LNCaP clone FGC (cell line): Measurements from ENCODE around the gene RAD18.

Experiments
- DNase-seq: peaks from one replicate; pipeline ENCODE4 v3.0.0-alpha.2; 2011; ENCODE audit warnings: low read depth
- H3K4me3 ChIP-seq: 2 replicates; pipeline ENCODE4 v1.5.1; 2011; ENCODE audit warnings: mild to moderate bottlenecking, low read depth, low read length, control low read depth
- CTCF ChIP-seq: IDR thresholded peaks from 2 replicates; pipeline ENCODE4 v1.5.1; 2012; ENCODE audit warnings: mild to moderate bottlenecking; ENCODE audit not compliant: control insufficient read depth, insufficient read depth; ENCODE audit errors: extremely low read depth

RAD18 gene

GRCh38 chr3:8975081-8976020, 12.1 kb upstream of the RAD18 start:
- no peak for DNase-seq
- no peak overlapping the region for H3K4me3 ChIP-seq
- no peak for TF ChIP-seq CTCF

- H3K4me3 ChIP-seq = no peak overlapping the region
- no peak for DNase-seq
- no peak for TF ChIP-seq CTCF
Measured at GRCh38 chr3:8974458-8974857, 11.2 kb upstream of the RAD18 start.

- no peak for TF ChIP-seq CTCF
- DNase-seq = no peak
- H3K4me3 ChIP-seq = no peak overlapping the region
Measured at GRCh38 chr3:8972639-8973038, 9.4 kb upstream of the RAD18 start.

GRCh38 chr3:8970971-8971589, 7.8 kb upstream of the RAD18 start:
- TF ChIP-seq CTCF = peak; percentile 89
- no peak for DNase-seq
- H3K4me3 ChIP-seq = no peak overlapping the region

- TF ChIP-seq CTCF = no peak
Measured at GRCh38 chr3:8969241-8969640, 6.0 kb upstream of the RAD18 start.

GRCh38 chr3:8968375-8968882, 5.2 kb upstream of the RAD18 start:
- DNase-seq = no peak
- TF ChIP-seq CTCF = no peak
- H3K4me3 ChIP-seq = no peak overlapping the region

More at GRCh38 chr3:8969241-8969640, 6.0 kb upstream of the RAD18 start:
- H3K4me3 ChIP-seq = no peak overlapping the region
- DNase-seq = no peak
